Measurements from ENCODE around the gene PIK3CG.

- TF ChIP-seq, protein P1, sequence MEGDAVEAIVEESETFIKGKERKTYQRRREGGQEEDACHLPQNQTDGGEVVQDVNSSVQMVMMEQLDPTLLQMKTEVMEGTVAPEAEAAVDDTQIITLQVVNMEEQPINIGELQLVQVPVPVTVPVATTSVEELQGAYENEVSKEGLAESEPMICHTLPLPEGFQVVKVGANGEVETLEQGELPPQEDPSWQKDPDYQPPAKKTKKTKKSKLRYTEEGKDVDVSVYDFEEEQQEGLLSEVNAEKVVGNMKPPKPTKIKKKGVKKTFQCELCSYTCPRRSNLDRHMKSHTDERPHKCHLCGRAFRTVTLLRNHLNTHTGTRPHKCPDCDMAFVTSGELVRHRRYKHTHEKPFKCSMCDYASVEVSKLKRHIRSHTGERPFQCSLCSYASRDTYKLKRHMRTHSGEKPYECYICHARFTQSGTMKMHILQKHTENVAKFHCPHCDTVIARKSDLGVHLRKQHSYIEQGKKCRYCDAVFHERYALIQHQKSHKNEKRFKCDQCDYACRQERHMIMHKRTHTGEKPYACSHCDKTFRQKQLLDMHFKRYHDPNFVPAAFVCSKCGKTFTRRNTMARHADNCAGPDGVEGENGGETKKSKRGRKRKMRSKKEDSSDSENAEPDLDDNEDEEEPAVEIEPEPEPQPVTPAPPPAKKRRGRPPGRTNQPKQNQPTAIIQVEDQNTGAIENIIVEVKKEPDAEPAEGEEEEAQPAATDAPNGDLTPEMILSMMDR (IDR thresholded peaks at IDR 0.05; ENCODE audit: insufficient read depth, low read depth, low read length): no peak
- TF ChIP-seq EZH2 (IDR thresholded peaks at IDR 0.05; ENCODE audit: insufficient read depth, low read length): no peak
Measured at GRCh38 chr7:106881984-106882383, 16.9 kb downstream of the PIK3CG start.
